ENCODE results near the gene NAGA. TPM values are rescaled to one million over a fixed set of nuclear protein-coding genes. Genes with fewer than 3 reads are reported as not detected.

Gene NAGA
- total RNA-seq, 1 donor from 2014 or later = 11.8 TPM

Other genes with a start within 250 kb of the NAGA start
- gene SREBF2, start 237.7 kb downstream of the NAGA start, total RNA-seq = 75.2 TPM
- gene SHISA8, start 155.7 kb downstream of the NAGA start, total RNA-seq = 6.4 TPM
- 1.2 TPM for gene TNFRSF13C, start 144.0 kb downstream of the NAGA start, total RNA-seq
- gene CENPM, start 123.7 kb downstream of the NAGA start, total RNA-seq = 0.59 TPM
- 0.08 TPM for gene SEPTIN3, start 101.4 kb downstream of the NAGA start, total RNA-seq
- gene WBP2NL, start 72.0 kb downstream of the NAGA start, total RNA-seq = 0.16 TPM
- 4.2 TPM for gene PHETA2, start 3.4 kb upstream of the NAGA start, total RNA-seq
- gene SMDT1, start 8.9 kb upstream of the NAGA start, total RNA-seq = 179 TPM
- 298 TPM for gene NDUFA6, start 20.0 kb upstream of the NAGA start, total RNA-seq
- gene CYP2D6, start 60.0 kb upstream of the NAGA start, total RNA-seq = not detected
- gene TCF20, start 199.8 kb upstream of the NAGA start, total RNA-seq = 16.3 TPM

All from Right ventricle myocardium superior (tissue), 1 donor.